HPDE6-E6E7 (cell line): ENCODE results near the gene BORA.
"Not testable (repeated sequence)": the region's sequence is repeated elsewhere in the genome, so short reads cannot be mapped to it uniquely, and the experiment has no call there.

Experiments
- DNase-seq: peaks from one replicate; pipeline ENCODE4 v3.0.0; 2011; ENCODE audit warnings: missing footprints; ENCODE audit errors: extremely low spot score

Gene BORA

GRCh38 chr13:72763411-72763810, 35.7 kb downstream of the BORA start:
- DNase-seq, result no peak

DNA sequence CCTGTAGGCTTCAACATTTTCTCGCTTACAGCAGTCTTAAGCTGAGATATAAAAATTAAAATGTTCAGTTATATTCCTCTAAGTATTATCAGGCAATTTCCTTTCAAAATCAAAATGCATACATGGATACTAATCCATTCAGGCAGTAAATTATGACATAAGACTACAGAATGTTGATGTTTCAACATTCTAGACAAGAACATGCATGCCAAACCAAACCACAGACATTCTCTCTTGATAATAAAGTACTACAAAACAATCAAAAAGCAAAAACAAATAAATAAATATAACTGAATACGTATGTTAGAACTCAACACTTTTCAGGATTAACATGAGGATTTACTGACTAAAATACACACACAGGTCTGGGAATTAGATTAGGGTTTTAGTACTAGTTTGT, 46.3 kb downstream of the BORA start:
- DNase-seq, result peak; percentile 11

DNA sequence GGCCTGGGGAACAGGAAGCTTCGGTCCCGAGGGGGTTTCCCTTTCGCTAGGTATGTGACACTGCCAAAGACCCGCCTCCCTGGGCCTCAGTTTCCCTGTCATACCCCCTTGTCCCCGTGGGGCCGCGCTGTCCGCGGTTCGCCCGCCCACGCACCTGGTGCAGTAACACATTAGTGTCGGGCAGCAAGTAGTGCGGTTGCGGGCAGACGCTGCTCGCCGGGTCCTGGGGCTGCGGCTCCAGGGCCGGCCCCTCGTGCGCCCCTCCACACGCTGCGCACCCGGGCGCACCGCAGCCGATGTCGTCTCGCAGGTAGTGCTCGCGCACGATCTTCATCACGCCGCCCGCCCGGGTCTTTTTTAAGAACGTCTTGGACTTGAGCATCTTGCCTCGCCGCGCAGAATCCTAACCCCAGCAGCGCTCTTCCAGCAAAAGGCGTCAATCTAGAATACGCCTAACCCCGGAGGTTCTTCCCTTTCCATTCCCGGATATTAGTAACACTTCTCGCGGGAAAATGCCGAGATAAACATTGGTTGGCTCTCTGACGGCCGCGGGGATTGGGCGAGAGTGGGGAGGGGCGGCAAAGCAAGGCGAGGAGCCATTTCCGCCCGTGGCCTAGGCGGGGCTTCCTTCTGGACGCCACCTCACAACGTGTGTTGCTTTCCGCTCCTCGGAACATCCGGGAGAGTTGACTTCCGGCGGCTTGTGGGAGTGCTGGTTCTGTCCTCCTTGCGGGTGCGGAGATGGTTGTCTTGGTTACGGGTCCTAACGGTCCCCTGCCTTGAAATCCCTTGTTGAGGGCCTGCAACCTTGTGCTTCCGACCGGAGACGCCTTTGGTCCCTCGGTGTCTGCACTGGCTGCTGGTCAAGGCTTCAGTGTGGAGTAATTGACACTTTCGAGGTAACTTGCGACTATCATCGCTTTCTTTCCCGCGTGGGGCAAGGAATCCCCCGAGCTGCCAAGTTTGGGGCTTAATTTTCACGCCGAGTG, 54.0 kb downstream of the BORA start, which contains the start of the genes DIS3 and PIBF1:
TSS of gene DIS3 (minus strand) at position 450 of the 989 bp plus-strand sequence. CDS start at position 382, 68 bp downstream.
TSS of gene PIBF1 (plus strand) at position 683 of the 989 bp plus-strand sequence. CDS start 1,337 bp downstream, outside the sequence.
- DNase-seq, result peak; percentile 94

DNA sequence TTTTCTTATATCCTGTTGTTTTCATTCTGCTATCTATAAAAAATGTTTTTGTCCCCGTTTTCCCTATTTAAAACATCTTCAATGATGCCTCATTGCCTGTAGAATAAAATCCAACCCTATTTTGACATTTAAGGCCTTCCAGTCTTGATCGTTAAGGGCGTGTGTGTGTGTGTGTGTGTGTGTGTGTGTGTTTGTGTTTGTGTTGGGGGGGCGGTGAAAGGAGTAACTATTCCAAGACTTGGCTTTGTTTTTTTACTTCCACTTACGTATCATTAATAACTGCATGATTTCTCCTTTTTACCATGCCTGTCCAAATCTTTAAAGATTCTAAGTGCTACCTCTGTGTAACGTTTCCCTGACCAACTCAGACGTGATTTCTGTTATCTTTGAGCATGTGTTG, 55.0 kb downstream of the BORA start:
- DNase-seq, result no peak

DNA sequence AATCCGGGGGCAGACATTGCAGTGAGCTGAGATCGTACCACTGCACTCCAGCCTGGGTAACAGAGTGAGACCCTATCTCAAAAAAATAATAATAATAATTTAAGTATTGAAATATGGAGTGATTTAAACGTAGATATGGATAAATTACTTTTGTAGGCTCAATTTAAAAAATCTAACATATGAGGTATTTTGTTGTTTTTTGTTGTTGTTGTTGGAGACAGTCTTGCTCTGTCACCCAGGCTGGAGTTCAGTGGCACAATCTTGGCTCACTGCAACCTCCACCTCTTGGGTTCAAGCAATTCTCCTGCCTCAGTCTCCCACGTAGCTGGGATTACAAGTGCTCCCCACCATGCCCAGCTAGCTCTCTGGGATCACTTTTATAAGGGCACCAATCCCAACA, 57.0 kb downstream of the BORA start:
- not testable (repeated sequence) for DNase-seq

DNA sequence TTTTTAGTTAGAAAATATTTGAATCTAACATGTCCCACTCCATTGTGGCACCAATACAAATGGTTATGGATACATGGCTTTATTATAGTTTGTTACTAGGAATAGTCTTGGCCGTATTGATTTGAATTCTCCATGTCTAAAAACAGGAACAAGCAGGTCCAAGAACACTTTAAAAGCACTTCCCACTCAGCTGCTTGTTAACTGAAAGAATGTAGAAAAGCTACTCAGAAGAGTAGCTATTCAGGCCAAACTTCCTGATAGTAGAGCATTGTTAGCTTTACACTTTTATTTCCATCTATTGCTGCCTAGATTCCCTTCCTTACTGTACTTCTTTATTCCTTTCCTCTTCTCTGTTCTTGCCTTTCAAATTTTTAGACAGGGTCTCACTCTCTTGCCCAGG, 61.1 kb downstream of the BORA start:
- DNase-seq, result no peak

GRCh38 chr13:72792640-72793039, 64.9 kb downstream of the BORA start:
- DNase-seq, result no peak

- no peak for DNase-seq
These were observed 71.1 kb downstream of the BORA start for GRCh38 chr13:72798817-72799216.

DNA sequence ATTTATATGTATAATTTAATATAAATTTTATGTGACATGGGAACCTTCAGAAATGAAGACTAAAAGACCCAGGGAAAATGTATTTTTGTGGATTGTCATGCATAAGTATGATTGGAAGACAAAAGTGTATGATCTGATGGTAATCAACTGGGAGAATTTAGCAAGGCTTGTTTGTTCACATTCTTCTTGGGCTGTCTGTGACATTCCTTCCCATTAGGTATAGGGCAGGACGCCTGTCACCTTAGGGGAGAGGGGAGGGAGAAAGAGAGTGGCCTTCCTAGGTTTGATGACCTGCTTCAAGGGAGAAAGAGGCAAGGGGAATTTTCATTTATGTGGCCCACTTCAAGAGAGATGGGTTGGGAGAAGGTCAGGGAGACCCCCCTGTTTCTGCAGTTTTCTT, 76.6 kb downstream of the BORA start:
- no peak for DNase-seq
